Activated CD4-positive, CD25-positive, alpha-beta regulatory T cell (primary cell): ENCODE data around the gene CLEC2D.
"Not testable (repeated sequence)": the region's sequence is repeated elsewhere in the genome, so short reads cannot be mapped to it uniquely, and the experiment has no call there.

ENCODE experiments used
- DNase-seq, 4 experiments: peaks; one replicate each; lab custom pipeline; 2025; lab: John Stamatoyannopoulos, UW

Gene CLEC2D

GRCh38 chr12:9699898-9700605, 30.5 kb downstream of the CLEC2D start:
- no peak for DNase-seq

GRCh38 chr12:9700606-9700956, 31.1 kb downstream of the CLEC2D start:
- DNase-seq = no peak

- no peak for DNase-seq
Measured at GRCh38 chr12:9701380-9702154, 32.1 kb downstream of the CLEC2D start.

GRCh38 chr12:9702255-9702654, 32.7 kb downstream of the CLEC2D start:
- DNase-seq = peak in 1 of 4 experiments; percentile 10

GRCh38 chr12:9704561-9704960, 35.0 kb downstream of the CLEC2D start:
- not testable (repeated sequence) for DNase-seq

GRCh38 chr12:9706086-9706685, 36.7 kb downstream of the CLEC2D start:
- no peak for DNase-seq

GRCh38 chr12:9707356-9707755, 37.8 kb downstream of the CLEC2D start:
- no peak for DNase-seq

GRCh38 chr12:9707864-9708808, 38.6 kb downstream of the CLEC2D start:
- DNase-seq = peak; percentile 10 to 44 (median 33)

GRCh38 chr12:9708853-9709252, 39.3 kb downstream of the CLEC2D start:
- DNase-seq = no peak

GRCh38 chr12:9710584-9711375, 41.3 kb downstream of the CLEC2D start:
- no peak for DNase-seq

- DNase-seq = no peak
Measured at GRCh38 chr12:9711664-9712063, 42.2 kb downstream of the CLEC2D start.

- DNase-seq = not testable (repeated sequence)
Measured at GRCh38 chr12:9713032-9713558, 43.6 kb downstream of the CLEC2D start.

- DNase-seq = no peak
Measured at GRCh38 chr12:9717070-9717925, 47.8 kb downstream of the CLEC2D start.

GRCh38 chr12:9718968-9719367, 49.5 kb downstream of the CLEC2D start:
- DNase-seq = no peak

- no peak for DNase-seq
Measured at GRCh38 chr12:9719790-9720189, 50.3 kb downstream of the CLEC2D start.

- DNase-seq = no peak
Measured at GRCh38 chr12:9721394-9722092, 52.0 kb downstream of the CLEC2D start.

- DNase-seq = no peak
Measured at GRCh38 chr12:9724023-9724422, 54.5 kb downstream of the CLEC2D start.

- no peak for DNase-seq
Measured at GRCh38 chr12:9725213-9725870, 55.8 kb downstream of the CLEC2D start.

GRCh38 chr12:9727813-9728212, 58.3 kb downstream of the CLEC2D start:
- DNase-seq = no peak
